GM10266 (cell line): Measurements from ENCODE around the gene ATP8B3.

Source experiments
- DNase-seq: peaks from one replicate; pipeline ENCODE4 v3.0.0; 2012; ENCODE audit errors: extremely low spot score
- CTCF ChIP-seq: IDR thresholded peaks from 2 replicates; pipeline ENCODE4 v1.5.1; 2012; ENCODE audit warnings: mild to moderate bottlenecking, low read depth; ENCODE audit not compliant: control insufficient read depth, insufficient read depth; ENCODE audit errors: missing control alignments

ATP8B3 gene

GRCh38 chr19:1769645-1769985 lies 42.5 kb downstream of the ATP8B3 start:
- no peak for TF ChIP-seq CTCF
- no peak for DNase-seq

GRCh38 chr19:1768918-1769644 lies 43.0 kb downstream of the ATP8B3 start:
- TF ChIP-seq CTCF, result no peak
- DNase-seq, result no peak

- no peak for DNase-seq
These were observed 43.8 kb downstream of the ATP8B3 start for GRCh38 chr19:1768248-1768647.

GRCh38 chr19:1767464-1767933 lies 44.6 kb downstream of the ATP8B3 start:
- TF ChIP-seq CTCF, result peak; percentile 97
- peak; percentile 93 for DNase-seq

More at GRCh38 chr19:1768248-1768647, 43.8 kb downstream of the ATP8B3 start:
- peak; percentile 39 for TF ChIP-seq CTCF

GRCh38 chr19:1766800-1767352 lies 45.2 kb downstream of the ATP8B3 start:
- no peak for DNase-seq

GRCh38 chr19:1765904-1766799 lies 45.9 kb downstream of the ATP8B3 start:
- DNase-seq, result no peak
- TF ChIP-seq CTCF, result no peak

More at GRCh38 chr19:1766800-1767352, 45.2 kb downstream of the ATP8B3 start:
- TF ChIP-seq CTCF, result no peak

- DNase-seq, result no peak
- TF ChIP-seq CTCF, result no peak
These were observed 46.7 kb downstream of the ATP8B3 start for GRCh38 chr19:1765232-1765903.
